Uterus (tissue), 4 donors: Measurements from ENCODE around the gene CFHR2. TPM values are rescaled to one million over a fixed set of nuclear protein-coding genes. Genes with fewer than 3 reads are reported as not detected.

ENCODE experiments used
- DNase-seq, 2 donors: peaks; one replicate each; pipeline ENCODE4 v3.0.0-alpha.2; 2019 to 2020
- H3K27ac ChIP-seq, 2 donors: fragments of 200-600 bp; sonication (generic); 1 replicate in 1 of 2; 2 replicates in 1 of 2; pipeline ENCODE4 v1.5.1; 2016 to 2018
- H3K27me3 ChIP-seq, 2 donors: fragments of 200-600 bp; sonication (generic); one replicate each; pipeline ENCODE4 v1.5.1; 2018 to 2019; ENCODE audit warnings: control low read depth in 1 of 2
- H3K36me3 ChIP-seq, 2 donors: fragments of 200-600 bp; sonication (generic); one replicate each; pipeline ENCODE4 v1.5.1; 2019; ENCODE audit warnings: control low read depth in 1 of 2
- H3K4me1 ChIP-seq, 2 donors: fragments of 200-600 bp; sonication (generic); one replicate each; pipeline ENCODE4 v1.5.1; 2018 to 2019; ENCODE audit warnings: control low read depth in 1 of 2
- H3K4me3 ChIP-seq, 2 donors: fragments of 200-600 bp; sonication (generic); 1 replicate in 1 of 2; 2 replicates in 1 of 2; pipeline ENCODE4 v1.5.1; 2018 to 2019; ENCODE audit warnings: mild to moderate bottlenecking in 1 of 2
- H3K9me3 ChIP-seq, 2 donors: fragments of 200-600 bp; sonication (generic); one replicate each; pipeline ENCODE4 v1.5.1; 2019; ENCODE audit warnings: control low read depth in 1 of 2
- POLR2A ChIP-seq, 2 donors: fragments of 450-650 bp; IDR thresholded peaks; one replicate each; pipeline ENCODE4 v1.6.1; 2016; ENCODE audit warnings: antibody characterized with exemption in 2 of 2, mild to moderate bottlenecking in 1 of 2, moderate library complexity in 1 of 2
- intact Hi-C: fragments of 100-400 bp; cut with DNase I; formaldehyde crosslinking; loops from one replicate; pipeline ENCODE4 v1.15.1; 2023; ENCODE audit warnings: low total_unique reads
- small RNA-seq: library from RNA; depleted of rRNA; stranded (forward); fragments of <200 nt; gene quantifications from one replicate; pipeline ENCODE3, GENCODE V24; 2016
- total RNA-seq, 4 donors: library from RNA; depleted of rRNA in 3 of 4; stranded (reverse); fragments of >200 nt in 3 of 4; gene quantifications; one replicate each; pipeline versions ENCODE4 v1.1.0 to v1.2.4, GENCODE V29; 2014 to 2023
- TF ChIP-seq, protein P1 (sequence below), 4 experiments: fragments of 200-600 bp in 2 of 4; fragments of 450-650 bp in 2 of 4; sonication (generic) in 2 of 4; IDR thresholded peaks; one replicate each; pipeline ENCODE4 v1.5.1; 2016 to 2019; ENCODE audit warnings: antibody characterized with exemption in 4 of 4, mild to moderate bottlenecking in 2 of 4, moderate library complexity in 1 of 4
- donor health status: DM: yes; HTN: yes; CAD: no.

Gene CFHR2
- total RNA-seq, 4 donors from 2014 or later: not detected

DNA sequence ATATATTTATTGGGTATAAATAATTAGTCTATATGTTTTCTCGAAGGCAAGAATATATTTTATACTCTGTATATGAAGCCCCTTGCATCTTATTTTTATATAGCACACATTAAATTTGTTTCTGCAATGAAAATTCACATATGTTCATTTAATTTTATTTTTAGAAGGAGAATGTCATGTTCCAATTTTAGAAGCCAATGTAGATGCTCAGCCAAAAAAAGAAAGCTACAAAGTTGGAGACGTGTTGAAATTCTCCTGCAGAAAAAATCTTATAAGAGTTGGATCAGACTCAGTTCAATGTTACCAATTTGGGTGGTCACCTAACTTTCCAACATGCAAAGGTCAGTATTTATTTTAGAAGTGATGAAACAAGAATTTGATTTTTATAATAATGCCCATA, 50.4 kb downstream of the CFHR2 start:
- no peaks in the 10 kb centered on the region for H3K36me3 ChIP-seq
- TF ChIP-seq POLR2A (IDR thresholded peaks at IDR 0.05): no peak
- TF ChIP-seq, protein P1, sequence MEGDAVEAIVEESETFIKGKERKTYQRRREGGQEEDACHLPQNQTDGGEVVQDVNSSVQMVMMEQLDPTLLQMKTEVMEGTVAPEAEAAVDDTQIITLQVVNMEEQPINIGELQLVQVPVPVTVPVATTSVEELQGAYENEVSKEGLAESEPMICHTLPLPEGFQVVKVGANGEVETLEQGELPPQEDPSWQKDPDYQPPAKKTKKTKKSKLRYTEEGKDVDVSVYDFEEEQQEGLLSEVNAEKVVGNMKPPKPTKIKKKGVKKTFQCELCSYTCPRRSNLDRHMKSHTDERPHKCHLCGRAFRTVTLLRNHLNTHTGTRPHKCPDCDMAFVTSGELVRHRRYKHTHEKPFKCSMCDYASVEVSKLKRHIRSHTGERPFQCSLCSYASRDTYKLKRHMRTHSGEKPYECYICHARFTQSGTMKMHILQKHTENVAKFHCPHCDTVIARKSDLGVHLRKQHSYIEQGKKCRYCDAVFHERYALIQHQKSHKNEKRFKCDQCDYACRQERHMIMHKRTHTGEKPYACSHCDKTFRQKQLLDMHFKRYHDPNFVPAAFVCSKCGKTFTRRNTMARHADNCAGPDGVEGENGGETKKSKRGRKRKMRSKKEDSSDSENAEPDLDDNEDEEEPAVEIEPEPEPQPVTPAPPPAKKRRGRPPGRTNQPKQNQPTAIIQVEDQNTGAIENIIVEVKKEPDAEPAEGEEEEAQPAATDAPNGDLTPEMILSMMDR (IDR thresholded peaks at IDR 0.05): no peak
- intact Hi-C loops: no loop called here
- no peak overlapping the region for H3K4me3 ChIP-seq
- DNase-seq: no peak
- H3K27ac ChIP-seq: no peak overlapping the region
- no peaks in the 10 kb centered on the region for H3K27me3 ChIP-seq
- H3K4me1 ChIP-seq: no peaks in the 10 kb centered on the region
- no peaks in the 10 kb centered on the region for H3K9me3 ChIP-seq

DNA sequence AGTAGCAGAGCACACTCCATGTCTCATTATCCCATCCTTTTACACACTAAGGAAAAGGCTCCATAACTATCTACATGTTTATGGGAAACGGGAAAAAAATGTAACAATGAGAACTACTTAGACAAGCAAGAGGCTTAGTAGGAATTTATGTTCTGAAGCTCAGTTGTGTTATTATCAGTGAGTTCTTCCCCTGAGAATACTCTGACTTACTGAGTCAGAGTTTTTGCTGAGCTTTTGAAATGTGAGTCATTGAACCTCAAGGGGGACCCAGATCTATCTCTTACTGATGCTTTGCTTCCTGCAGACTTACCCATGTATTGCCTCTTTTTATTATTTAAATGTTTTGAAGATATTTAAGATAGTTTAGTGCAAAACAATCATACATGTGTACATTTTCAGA, 53.9 kb downstream of the CFHR2 start:
- no peaks in the 10 kb centered on the region for H3K4me1 ChIP-seq
- DNase-seq: no peak
- TF ChIP-seq POLR2A (IDR thresholded peaks at IDR 0.05): no peak
- TF ChIP-seq, protein P1 (IDR thresholded peaks at IDR 0.05): no peak

DNA sequence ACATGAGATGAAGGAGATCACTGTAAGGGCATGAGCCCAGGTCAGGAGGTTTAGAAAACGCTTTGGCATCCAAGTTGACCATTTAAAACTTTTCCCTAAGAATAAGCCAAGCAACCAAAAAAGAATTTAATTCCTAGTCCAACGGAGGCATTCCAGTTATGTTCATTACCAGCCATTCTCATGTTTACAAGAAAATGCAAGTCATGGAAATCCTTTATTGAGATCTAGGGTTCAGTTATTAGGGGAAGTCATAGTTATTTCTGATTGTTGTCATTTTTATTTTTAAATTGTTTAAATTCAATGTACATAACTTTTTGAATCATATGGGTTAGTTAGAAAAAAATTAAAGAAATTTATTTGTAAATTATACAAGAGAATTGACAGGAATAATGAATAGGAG, 58.3 kb downstream of the CFHR2 start:
- H3K36me3 ChIP-seq: no peaks in the 10 kb centered on the region
- H3K27me3 ChIP-seq: no peaks in the 10 kb centered on the region
- H3K4me1 ChIP-seq: no peaks in the 10 kb centered on the region
- no peaks in the 10 kb centered on the region for H3K9me3 ChIP-seq
- no peak overlapping the region for H3K27ac ChIP-seq
- H3K4me3 ChIP-seq: no peak overlapping the region
- no peak for TF ChIP-seq POLR2A (IDR thresholded peaks at IDR 0.05)
- TF ChIP-seq, protein P1 (IDR thresholded peaks at IDR 0.05): no peak
- no peak for DNase-seq
- intact Hi-C loops: no loop called here

More for the DNA sequence above, 53.9 kb downstream of the CFHR2 start:
- Histone ChIP-seq H3K27me3 (no peaks in the 10 kb centered on the region), H3K9me3 (no peaks in the 10 kb centered on the region), H3K4me3 (no peak overlapping the region), H3K27ac (no peak overlapping the region), H3K36me3 (no peaks in the 10 kb centered on the region)
- intact Hi-C loops: no loop called here

DNA sequence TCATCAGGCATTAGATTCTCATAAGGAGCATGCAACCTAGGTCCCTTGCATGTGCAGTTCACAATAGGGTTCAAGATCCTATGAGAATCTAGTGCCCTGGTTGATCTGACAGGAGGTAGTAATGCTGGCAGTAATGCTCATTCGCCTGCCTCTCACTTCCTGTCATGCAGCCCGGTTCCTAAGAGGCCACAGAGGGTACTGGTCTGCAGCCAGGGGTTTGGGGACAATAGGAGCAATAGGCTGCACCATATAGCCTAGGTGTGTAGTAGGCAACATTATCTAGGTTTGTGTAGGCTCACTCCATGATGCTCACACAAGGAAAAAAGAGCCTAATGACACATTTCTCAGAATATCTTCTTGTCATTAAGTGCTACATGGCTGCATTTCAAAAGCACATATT, 59.6 kb downstream of the CFHR2 start:
- TF ChIP-seq, protein P1 (IDR thresholded peaks at IDR 0.05): no peak
- no peak for TF ChIP-seq POLR2A (IDR thresholded peaks at IDR 0.05)
- Histone ChIP-seq H3K27me3 (no peaks in the 10 kb centered on the region), H3K27ac (no peak overlapping the region), H3K36me3 (no peaks in the 10 kb centered on the region), H3K9me3 (no peaks in the 10 kb centered on the region), H3K4me1 (no peaks in the 10 kb centered on the region), H3K4me3 (no peak overlapping the region)
- no peak for DNase-seq
- intact Hi-C loops: no loop called here

DNA sequence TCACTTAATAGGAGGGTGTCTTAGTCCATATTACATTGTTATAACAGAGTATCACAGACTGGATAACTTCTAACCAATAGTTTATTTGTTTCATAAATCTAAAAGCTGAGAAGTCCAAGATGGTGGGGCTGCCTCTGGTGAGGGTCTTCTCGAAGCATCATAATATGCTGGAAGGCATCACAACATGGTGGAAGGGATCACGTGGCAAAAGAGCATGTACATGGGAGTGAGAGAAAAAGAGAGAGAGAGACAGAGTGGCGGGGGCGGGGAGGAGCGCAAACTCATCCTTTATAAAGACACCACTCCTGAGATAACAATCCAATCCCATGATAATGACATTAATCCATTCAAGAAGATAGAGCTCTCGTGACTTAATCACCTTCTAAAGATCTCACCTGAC, 65.3 kb downstream of the CFHR2 start:
- H3K27me3 ChIP-seq: no peaks in the 10 kb centered on the region
- intact Hi-C loops: no loop called here
- TF ChIP-seq, protein P1 (IDR thresholded peaks at IDR 0.05): no peak
- no peak for TF ChIP-seq POLR2A (IDR thresholded peaks at IDR 0.05)
- no peak overlapping the region for H3K4me3 ChIP-seq
- no peaks in the 10 kb centered on the region for H3K9me3 ChIP-seq
- no peaks in the 10 kb centered on the region for H3K36me3 ChIP-seq
- no peaks in the 10 kb centered on the region for H3K4me1 ChIP-seq
- no peak overlapping the region for H3K27ac ChIP-seq
- no peak for DNase-seq

Small RNA genes within 50 kb of the gene (small RNA-seq; reads per million reads assigned to genes)
- gene AL139418.1: not detected

Other genes starting within 250 kb of the CFHR2 start
- gene CFHR3, start 168.9 kb upstream of the CFHR2 start, total RNA-seq: under 1 TPM in 1 of 4 donors, not detected in 3; 0.61 TPM
- gene CFHR1, start 124.0 kb upstream of the CFHR2 start, total RNA-seq: under 1 TPM in 1 of 4 donors, not detected in 3; 0.41 TPM
- under 1 TPM in 1 of 4 donors, not detected in 3; 0.14 TPM for gene CFHR4, start 55.7 kb upstream of the CFHR2 start, total RNA-seq
- gene CFHR5, start 33.8 kb downstream of the CFHR2 start, total RNA-seq: not detected
- not detected for gene F13B, start 123.5 kb downstream of the CFHR2 start, total RNA-seq
- gene ASPM, start 202.9 kb downstream of the CFHR2 start, total RNA-seq: 10 to 100 TPM in 1 of 4 donors, under 1 TPM in 2, not detected in 1; under 0.01 to 38.0 (median 0.12) TPM